Uterus (tissue), 4 donors: Measurements from ENCODE around the gene CEBPB. TPM values are rescaled to one million over a fixed set of nuclear protein-coding genes. Genes with fewer than 3 reads are reported as not detected.

Experiments
- DNase-seq, 2 donors: peaks; one replicate each; pipeline ENCODE4 v3.0.0-alpha.2; 2019 to 2020
- H3K27ac ChIP-seq, 2 donors: fragments of 200-600 bp; sonication (generic); 1 replicate in 1 of 2; 2 replicates in 1 of 2; pipeline ENCODE4 v1.5.1; 2016 to 2018
- H3K27me3 ChIP-seq, 2 donors: fragments of 200-600 bp; sonication (generic); one replicate each; pipeline ENCODE4 v1.5.1; 2018 to 2019; ENCODE audit warnings: control low read depth in 1 of 2
- H3K36me3 ChIP-seq, 2 donors: fragments of 200-600 bp; sonication (generic); one replicate each; pipeline ENCODE4 v1.5.1; 2019; ENCODE audit warnings: control low read depth in 1 of 2
- H3K4me1 ChIP-seq, 2 donors: fragments of 200-600 bp; sonication (generic); one replicate each; pipeline ENCODE4 v1.5.1; 2018 to 2019; ENCODE audit warnings: control low read depth in 1 of 2
- H3K4me3 ChIP-seq, 2 donors: fragments of 200-600 bp; sonication (generic); 1 replicate in 1 of 2; 2 replicates in 1 of 2; pipeline ENCODE4 v1.5.1; 2018 to 2019; ENCODE audit warnings: mild to moderate bottlenecking in 1 of 2
- H3K9me3 ChIP-seq, 2 donors: fragments of 200-600 bp; sonication (generic); one replicate each; pipeline ENCODE4 v1.5.1; 2019; ENCODE audit warnings: control low read depth in 1 of 2
- POLR2A ChIP-seq, 2 donors: fragments of 450-650 bp; IDR thresholded peaks; one replicate each; pipeline ENCODE4 v1.6.1; 2016; ENCODE audit warnings: antibody characterized with exemption in 2 of 2, mild to moderate bottlenecking in 1 of 2, moderate library complexity in 1 of 2
- intact Hi-C: fragments of 100-400 bp; cut with DNase I; formaldehyde crosslinking; loops from one replicate; pipeline ENCODE4 v1.15.1; 2023; ENCODE audit warnings: low total_unique reads
- total RNA-seq, 4 donors: library from RNA; depleted of rRNA in 3 of 4; stranded (reverse); fragments of >200 nt in 3 of 4; gene quantifications; one replicate each; pipeline versions ENCODE4 v1.1.0 to v1.2.4, GENCODE V29; 2014 to 2023
- TF ChIP-seq, protein P1 (sequence below), 4 experiments: fragments of 200-600 bp in 2 of 4; fragments of 450-650 bp in 2 of 4; sonication (generic) in 2 of 4; IDR thresholded peaks; one replicate each; pipeline ENCODE4 v1.5.1; 2016 to 2019; ENCODE audit warnings: antibody characterized with exemption in 4 of 4, mild to moderate bottlenecking in 2 of 4, moderate library complexity in 1 of 4
- donor health status: DM: yes; HTN: yes; CAD: no.

Gene CEBPB
- total RNA-seq, 4 donors from 2014 or later, result 15.6 to 100 (median 59.9) TPM

DNA sequence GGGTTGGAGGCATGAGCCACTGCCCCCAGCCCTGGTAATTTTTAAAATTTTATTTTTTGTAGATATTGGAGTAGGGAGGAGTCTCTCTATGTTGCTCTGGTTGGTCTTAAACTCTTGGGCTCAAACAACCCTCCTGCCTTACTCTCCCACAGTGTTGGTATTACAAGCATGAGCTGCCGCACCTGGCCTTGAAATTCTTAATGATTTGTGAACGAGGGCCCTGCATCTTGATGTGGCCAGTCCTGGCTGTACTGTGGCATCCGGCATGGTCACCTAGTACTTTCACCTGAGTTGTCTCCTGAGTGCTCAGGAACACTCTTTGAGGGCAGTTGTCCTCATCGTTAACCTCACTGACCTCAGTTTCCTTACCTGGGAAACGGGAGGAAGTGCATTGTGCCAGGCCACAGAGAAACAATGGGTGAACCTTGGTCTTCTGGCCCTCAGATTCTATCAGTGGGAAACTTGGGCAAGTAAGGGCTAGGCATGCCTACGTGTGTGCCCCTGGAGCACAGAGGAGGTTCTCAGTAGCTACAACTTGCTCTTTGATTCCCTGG lies 19.5 kb downstream of the CEBPB start:
- Histone ChIP-seq H3K4me1 (no peaks in the 10 kb centered on the region), H3K9me3 (no peaks in the 10 kb centered on the region), H3K36me3 (no peaks in the 10 kb centered on the region), H3K27me3 (no peaks in the 10 kb centered on the region), H3K4me3 (no peak overlapping the region), H3K27ac (no peak overlapping the region)
- TF ChIP-seq, protein P1, sequence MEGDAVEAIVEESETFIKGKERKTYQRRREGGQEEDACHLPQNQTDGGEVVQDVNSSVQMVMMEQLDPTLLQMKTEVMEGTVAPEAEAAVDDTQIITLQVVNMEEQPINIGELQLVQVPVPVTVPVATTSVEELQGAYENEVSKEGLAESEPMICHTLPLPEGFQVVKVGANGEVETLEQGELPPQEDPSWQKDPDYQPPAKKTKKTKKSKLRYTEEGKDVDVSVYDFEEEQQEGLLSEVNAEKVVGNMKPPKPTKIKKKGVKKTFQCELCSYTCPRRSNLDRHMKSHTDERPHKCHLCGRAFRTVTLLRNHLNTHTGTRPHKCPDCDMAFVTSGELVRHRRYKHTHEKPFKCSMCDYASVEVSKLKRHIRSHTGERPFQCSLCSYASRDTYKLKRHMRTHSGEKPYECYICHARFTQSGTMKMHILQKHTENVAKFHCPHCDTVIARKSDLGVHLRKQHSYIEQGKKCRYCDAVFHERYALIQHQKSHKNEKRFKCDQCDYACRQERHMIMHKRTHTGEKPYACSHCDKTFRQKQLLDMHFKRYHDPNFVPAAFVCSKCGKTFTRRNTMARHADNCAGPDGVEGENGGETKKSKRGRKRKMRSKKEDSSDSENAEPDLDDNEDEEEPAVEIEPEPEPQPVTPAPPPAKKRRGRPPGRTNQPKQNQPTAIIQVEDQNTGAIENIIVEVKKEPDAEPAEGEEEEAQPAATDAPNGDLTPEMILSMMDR (IDR thresholded peaks at IDR 0.05), result no peak
- TF ChIP-seq POLR2A (IDR thresholded peaks at IDR 0.05), result no peak
- no peak for DNase-seq
- intact Hi-C loops, result no loop called here

DNA sequence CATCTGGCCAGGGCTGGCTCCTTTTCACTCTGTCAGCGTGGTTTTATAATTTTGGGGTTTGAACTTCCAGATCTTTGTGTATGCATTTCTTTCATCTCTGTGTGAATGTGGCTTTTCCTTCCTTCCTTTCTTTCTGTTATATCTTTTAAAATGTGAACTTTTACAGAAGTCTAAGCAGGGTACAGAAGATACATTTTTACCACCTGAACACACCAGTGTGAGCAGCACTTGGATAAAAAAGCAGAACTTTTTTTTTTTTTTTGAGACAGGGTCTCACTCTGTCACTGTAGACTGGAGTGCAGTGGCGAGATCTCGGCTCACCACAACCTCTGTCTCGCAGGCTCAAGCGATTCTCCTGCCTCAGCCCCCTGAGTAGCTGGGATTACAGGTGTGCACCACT lies 20.5 kb downstream of the CEBPB start:
- Histone ChIP-seq H3K4me1 (no peaks in the 10 kb centered on the region), H3K27me3 (no peaks in the 10 kb centered on the region), H3K4me3 (no peak overlapping the region), H3K27ac (no peak overlapping the region), H3K9me3 (no peaks in the 10 kb centered on the region), H3K36me3 (no peaks in the 10 kb centered on the region)
- TF ChIP-seq, protein P1 (IDR thresholded peaks at IDR 0.05), result no peak
- TF ChIP-seq POLR2A (IDR thresholded peaks at IDR 0.05), result no peak
- intact Hi-C loops, result no loop called here
- DNase-seq, result no peak

DNA sequence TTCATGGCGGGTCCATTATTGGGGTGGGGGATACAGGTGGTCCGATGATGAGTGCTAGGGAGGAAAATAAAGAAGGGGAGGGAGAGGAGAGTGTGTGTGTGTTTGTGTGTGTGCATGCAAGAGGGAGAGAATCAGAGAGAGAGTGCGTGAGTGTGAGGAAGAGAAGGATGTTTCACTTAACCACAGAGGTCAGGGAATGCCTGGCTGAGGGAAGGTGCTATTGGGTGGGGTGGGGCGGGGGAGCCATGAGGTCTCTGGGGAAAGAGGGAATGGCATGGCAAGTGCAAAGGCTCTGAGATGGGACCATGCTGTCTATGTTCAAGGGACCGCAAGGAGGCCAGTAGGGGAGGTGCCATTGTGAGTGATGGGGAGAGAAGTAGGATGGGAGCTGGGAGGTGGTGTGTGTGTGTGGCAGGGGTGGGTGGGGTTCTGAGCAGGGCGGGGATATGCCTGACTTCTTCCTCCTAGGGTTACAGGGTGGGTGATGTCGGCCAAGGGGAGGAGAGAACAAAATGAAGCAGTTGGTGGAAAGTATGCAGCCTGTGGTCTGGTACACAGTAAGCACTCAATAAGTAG lies 23.0 kb downstream of the CEBPB start:
- intact Hi-C loops, result no loop called here
- no peak overlapping the region for H3K27ac ChIP-seq
- H3K36me3 ChIP-seq, result no peaks in the 10 kb centered on the region
- TF ChIP-seq, protein P1 (IDR thresholded peaks at IDR 0.05), result no peak
- no peak for TF ChIP-seq POLR2A (IDR thresholded peaks at IDR 0.05)
- no peaks in the 10 kb centered on the region for H3K27me3 ChIP-seq
- no peak for DNase-seq
- H3K9me3 ChIP-seq, result no peaks in the 10 kb centered on the region
- H3K4me1 ChIP-seq, result no peaks in the 10 kb centered on the region
- no peak overlapping the region for H3K4me3 ChIP-seq

DNA sequence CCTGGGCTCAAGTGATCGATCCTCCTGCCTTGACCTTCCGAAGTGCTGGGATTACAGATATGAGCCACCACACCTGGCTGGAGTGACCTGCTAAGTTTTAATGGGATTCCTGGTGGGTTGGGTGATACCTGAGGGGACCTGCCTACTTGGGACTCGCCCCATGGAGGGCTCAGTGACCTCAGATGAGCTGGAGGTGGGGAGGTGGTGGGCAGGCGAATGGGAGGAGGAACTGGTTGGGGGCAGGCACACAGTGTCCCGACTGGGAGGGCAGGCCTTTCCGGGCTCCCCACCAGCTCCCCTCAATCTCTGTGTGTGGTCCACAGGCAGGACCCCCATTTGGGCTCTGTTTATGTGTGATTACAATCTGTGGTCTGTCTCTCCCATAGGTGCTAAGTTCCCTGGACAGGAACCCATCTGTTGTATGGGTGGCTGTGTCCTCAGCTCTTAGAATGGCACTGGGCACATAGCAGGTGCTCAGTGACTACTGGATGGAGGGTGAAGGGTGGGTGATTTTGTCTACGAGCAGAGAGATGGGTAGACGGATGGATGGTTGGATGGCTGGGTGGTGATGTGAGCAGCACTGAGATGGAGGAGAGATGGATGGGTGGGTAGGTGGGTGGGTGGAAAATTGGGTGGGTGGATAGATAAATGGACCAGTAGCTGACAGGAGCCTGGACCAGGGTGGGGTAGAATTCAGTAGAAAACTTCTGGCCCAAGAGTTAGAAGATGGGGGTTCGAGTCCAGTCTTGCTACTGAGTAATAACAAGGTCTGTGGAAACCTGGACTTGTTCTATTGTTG lies 23.8 kb downstream of the CEBPB start:
- no peak for DNase-seq
- intact Hi-C loops, result no loop called here
- TF ChIP-seq POLR2A (IDR thresholded peaks at IDR 0.05), result no peak
- TF ChIP-seq, protein P1 (IDR thresholded peaks at IDR 0.05), result no peak

DNA sequence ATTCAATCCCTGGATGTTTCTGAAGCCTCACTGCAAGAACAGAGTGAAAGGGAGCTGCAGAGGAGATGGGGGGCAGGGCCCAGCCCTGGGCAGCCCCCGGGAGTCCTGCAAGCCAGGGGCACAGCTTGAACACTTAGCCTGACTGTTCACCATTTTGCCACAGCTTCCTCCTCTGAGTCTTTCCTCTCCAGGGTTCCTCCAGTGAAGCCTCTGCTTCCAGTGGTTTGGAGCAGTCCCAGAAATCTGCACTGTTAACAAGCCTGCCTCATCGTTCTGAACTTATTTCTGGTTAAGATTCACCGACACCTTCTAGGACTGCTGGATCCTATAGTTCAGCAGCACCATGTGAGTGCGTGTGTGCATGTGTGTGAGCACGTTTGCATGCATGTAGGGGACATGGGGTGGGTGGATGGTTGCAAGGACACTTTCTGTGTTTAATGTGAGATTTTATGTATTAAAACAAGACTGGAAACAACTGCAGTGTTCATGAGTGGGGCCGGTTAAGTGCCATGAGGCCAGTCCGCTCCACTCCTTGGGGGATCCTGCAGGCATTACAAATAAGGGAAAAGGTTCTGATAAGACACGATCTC lies 24.6 kb downstream of the CEBPB start:
- no peak overlapping the region for H3K27ac ChIP-seq
- TF ChIP-seq POLR2A (IDR thresholded peaks at IDR 0.05), result no peak
- TF ChIP-seq, protein P1 (IDR thresholded peaks at IDR 0.05), result no peak

More for the DNA sequence above, 23.8 kb downstream of the CEBPB start:
- H3K27ac ChIP-seq, result no peak overlapping the region
- no peaks in the 10 kb centered on the region for H3K27me3 ChIP-seq
- no peaks in the 10 kb centered on the region for H3K9me3 ChIP-seq
- H3K4me1 ChIP-seq, result no peaks in the 10 kb centered on the region
- no peaks in the 10 kb centered on the region for H3K36me3 ChIP-seq
- H3K4me3 ChIP-seq, result no peak overlapping the region

More for the DNA sequence above, 24.6 kb downstream of the CEBPB start:
- intact Hi-C loops, result no loop called here
- H3K4me1 ChIP-seq, result no peaks in the 10 kb centered on the region
- no peak overlapping the region for H3K4me3 ChIP-seq
- H3K36me3 ChIP-seq, result no peaks in the 10 kb centered on the region
- no peak for DNase-seq
- H3K9me3 ChIP-seq, result no peaks in the 10 kb centered on the region
- no peaks in the 10 kb centered on the region for H3K27me3 ChIP-seq
